ENCODE measurements around the gene SH3PXD2A. TPM values are rescaled to one million over a fixed set of nuclear protein-coding genes. Genes with fewer than 3 reads are reported as not detected.

Gene SH3PXD2A
- total RNA-seq, 1 donor, result 29.0 TPM

DNA sequence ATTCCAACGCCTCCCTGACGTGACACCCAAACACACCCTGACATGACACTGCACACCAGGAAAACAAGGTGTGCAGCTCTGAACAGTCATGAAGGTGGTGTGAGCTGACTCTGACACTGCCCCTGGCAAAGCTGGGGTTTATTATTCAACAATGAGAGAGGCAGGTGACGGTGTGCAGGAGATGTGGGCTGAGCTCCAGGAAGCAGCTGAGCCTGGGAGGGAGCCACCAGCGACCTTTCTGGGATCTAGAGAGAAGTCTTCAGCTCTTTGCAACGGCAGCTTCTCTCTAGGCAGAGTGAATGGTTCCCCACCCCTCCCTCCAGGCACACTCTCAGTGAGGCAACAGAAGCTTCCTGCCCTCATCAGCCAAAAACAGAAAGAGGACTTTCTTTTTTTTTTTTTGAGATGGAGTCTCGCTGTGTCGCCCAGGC is 65.6 kb downstream of the SH3PXD2A start:
- Histone ChIP-seq H3K79me2 (ENCODE audit: insufficient read depth, low read length) (no peaks in the 10 kb centered on the region), H2AFZ (ENCODE audit: low read length) (no peak overlapping the region), H3K4me2 (ENCODE audit: insufficient read depth, low read length) (no peak overlapping the region), H3K9me3 (ENCODE audit: low read depth, low read length) (no peaks in the 10 kb centered on the region), H3K4me1 (ENCODE audit: insufficient read depth, low read length) (no peaks in the 10 kb centered on the region), H3K4me3 (ENCODE audit: insufficient read depth, low read length) (no peak overlapping the region), H4K20me1 (ENCODE audit: insufficient read depth, low read length) (peaks cover 8% of the 10 kb centered on the region), H3K36me3 (ENCODE audit: insufficient read depth, low read length) (no peaks in the 10 kb centered on the region), H3K27ac (ENCODE audit: low read depth, low read length) (no peak overlapping the region), H3K27me3 (ENCODE audit: insufficient read depth, low read length) (no peaks in the 10 kb centered on the region)
- no peak for TF ChIP-seq CTCF (IDR thresholded peaks at IDR 0.05; ENCODE audit: extremely low read depth, low read depth, low read length)
- no peak for DNase-seq (ENCODE audit: insufficient read length, low spot score, missing footprints)

DNA sequence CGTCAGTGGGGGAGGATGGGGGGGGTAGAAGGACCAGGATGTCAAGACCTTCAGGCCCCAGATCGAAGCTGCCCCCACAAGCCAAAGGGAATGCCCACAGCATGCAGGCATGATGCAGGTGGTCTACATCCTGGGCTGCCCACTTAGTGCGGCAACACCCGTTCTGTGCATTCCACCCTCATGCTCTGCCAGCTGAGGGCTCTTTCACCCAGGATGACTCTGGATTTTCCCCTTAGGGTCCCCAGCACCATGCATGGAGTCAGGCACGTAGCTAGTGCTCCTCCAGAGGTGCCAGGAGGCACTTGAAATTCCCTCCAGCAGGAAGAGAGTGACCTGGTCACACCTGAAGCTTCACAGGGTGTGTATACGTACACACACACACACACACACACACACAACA is 66.2 kb downstream of the SH3PXD2A start:
- Histone ChIP-seq H3K27ac (ENCODE audit: low read depth, low read length) (no peak overlapping the region), H3K4me3 (ENCODE audit: insufficient read depth, low read length) (no peak overlapping the region), H3K4me2 (ENCODE audit: insufficient read depth, low read length) (no peak overlapping the region), H3K9me3 (ENCODE audit: low read depth, low read length) (no peaks in the 10 kb centered on the region), H3K4me1 (ENCODE audit: insufficient read depth, low read length) (no peaks in the 10 kb centered on the region), H3K79me2 (ENCODE audit: insufficient read depth, low read length) (no peaks in the 10 kb centered on the region), H4K20me1 (ENCODE audit: insufficient read depth, low read length) (peaks cover 8% of the 10 kb centered on the region), H2AFZ (ENCODE audit: low read length) (no peak overlapping the region), H3K27me3 (ENCODE audit: insufficient read depth, low read length) (no peaks in the 10 kb centered on the region), H3K36me3 (ENCODE audit: insufficient read depth, low read length) (no peaks in the 10 kb centered on the region)
- DNase-seq (ENCODE audit: insufficient read length, low spot score, missing footprints), result no peak
- no peak for TF ChIP-seq CTCF (IDR thresholded peaks at IDR 0.05; ENCODE audit: extremely low read depth, low read depth, low read length)

DNA sequence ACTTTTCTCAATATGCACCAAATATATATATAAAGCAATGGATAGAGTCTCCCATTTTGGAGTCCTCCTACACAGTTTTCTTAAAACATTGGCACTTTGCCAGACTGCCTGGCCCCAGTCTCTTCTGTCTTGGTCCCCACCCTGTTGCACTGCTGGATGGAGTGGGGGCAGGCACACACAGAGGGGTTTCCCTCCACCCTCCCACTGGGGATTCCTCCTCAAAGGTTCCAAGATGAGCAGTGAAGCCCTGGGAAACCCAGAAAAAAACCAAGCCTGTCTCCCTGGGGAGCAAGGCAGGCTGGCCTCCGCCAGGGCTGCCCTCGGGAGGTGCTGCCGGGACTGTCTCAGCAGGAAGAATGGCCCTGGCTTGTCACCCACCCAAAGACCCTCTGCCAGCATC is 68.0 kb downstream of the SH3PXD2A start:
- Histone ChIP-seq H3K4me2 (ENCODE audit: insufficient read depth, low read length) (no peak overlapping the region), H3K4me3 (ENCODE audit: insufficient read depth, low read length) (no peak overlapping the region), H2AFZ (ENCODE audit: low read length) (no peak overlapping the region), H4K20me1 (ENCODE audit: insufficient read depth, low read length) (peaks cover 8% of the 10 kb centered on the region), H3K27me3 (ENCODE audit: insufficient read depth, low read length) (no peaks in the 10 kb centered on the region), H3K36me3 (ENCODE audit: insufficient read depth, low read length) (no peaks in the 10 kb centered on the region), H3K9me3 (ENCODE audit: low read depth, low read length) (no peaks in the 10 kb centered on the region), H3K79me2 (ENCODE audit: insufficient read depth, low read length) (no peaks in the 10 kb centered on the region), H3K27ac (ENCODE audit: low read depth, low read length) (no peak overlapping the region), H3K4me1 (ENCODE audit: insufficient read depth, low read length) (no peaks in the 10 kb centered on the region)
- DNase-seq (ENCODE audit: insufficient read length, low spot score, missing footprints), result no peak
- TF ChIP-seq CTCF (IDR thresholded peaks at IDR 0.05; ENCODE audit: extremely low read depth, low read depth, low read length), result no peak

- Histone ChIP-seq H4K20me1 (ENCODE audit: insufficient read depth, low read length) (peaks cover 8% of the 10 kb centered on the region), H3K4me1 (ENCODE audit: insufficient read depth, low read length) (peaks cover 4% of the 10 kb centered on the region), H3K36me3 (ENCODE audit: insufficient read depth, low read length) (no peaks in the 10 kb centered on the region), H3K9me3 (ENCODE audit: low read depth, low read length) (no peaks in the 10 kb centered on the region), H3K27ac (ENCODE audit: low read depth, low read length) (no peak overlapping the region), H2AFZ (ENCODE audit: low read length) (no peak overlapping the region), H3K27me3 (ENCODE audit: insufficient read depth, low read length) (no peaks in the 10 kb centered on the region), H3K4me3 (ENCODE audit: insufficient read depth, low read length) (no peak overlapping the region), H3K79me2 (ENCODE audit: insufficient read depth, low read length) (no peaks in the 10 kb centered on the region), H3K4me2 (ENCODE audit: insufficient read depth, low read length) (no peak overlapping the region)
- no peak for TF ChIP-seq CTCF (IDR thresholded peaks at IDR 0.05; ENCODE audit: extremely low read depth, low read depth, low read length)
- no peak for DNase-seq (ENCODE audit: insufficient read length, low spot score, missing footprints)
Observed at GRCh38 chr10:103786020-103786419, 69.4 kb downstream of the SH3PXD2A start.
